Measurements from ENCODE around the gene MPP2.
"Not testable (repeated sequence)": the region's sequence is repeated elsewhere in the genome, so short reads cannot be mapped to it uniquely, and the experiment has no call there.

The MPP2 gene

GRCh38 chr17:43928609-43929008, 21.3 kb upstream of the MPP2 start:
- DNase-seq (ENCODE audit: low read depth in 2 of 2), result no peak

- DNase-seq (ENCODE audit: low read depth in 2 of 2), result not testable (repeated sequence)
Measured at GRCh38 chr17:43927929-43928328, 20.6 kb upstream of the MPP2 start.

GRCh38 chr17:43927060-43927864, 19.9 kb upstream of the MPP2 start:
- no peak for DNase-seq (ENCODE audit: low read depth in 2 of 2)

- no peak for DNase-seq (ENCODE audit: low read depth in 2 of 2)
Measured at GRCh38 chr17:43924558-43924957, 17.2 kb upstream of the MPP2 start.

- DNase-seq (ENCODE audit: low read depth in 2 of 2), result no peak
Measured at GRCh38 chr17:43920500-43921095, 13.3 kb upstream of the MPP2 start.

- DNase-seq (ENCODE audit: low read depth in 2 of 2), result no peak
Measured at GRCh38 chr17:43918026-43918389, 10.7 kb upstream of the MPP2 start.

GRCh38 chr17:43917348-43918025, 10.2 kb upstream of the MPP2 start:
- DNase-seq (ENCODE audit: low read depth in 2 of 2), result peak; percentile 25 to 41

- DNase-seq (ENCODE audit: low read depth in 2 of 2), result no peak
Measured at GRCh38 chr17:43917016-43917347, 9.6 kb upstream of the MPP2 start.

GRCh38 chr17:43916385-43916784, 9.0 kb upstream of the MPP2 start:
- no peak for DNase-seq (ENCODE audit: low read depth in 2 of 2)

GRCh38 chr17:43915559-43915958, 8.2 kb upstream of the MPP2 start:
- DNase-seq (ENCODE audit: low read depth in 2 of 2), result no peak

GRCh38 chr17:43914451-43914850, 7.1 kb upstream of the MPP2 start:
- no peak for DNase-seq (ENCODE audit: low read depth in 2 of 2)

- no peak for DNase-seq (ENCODE audit: low read depth in 2 of 2)
Measured at GRCh38 chr17:43913584-43913983, 6.2 kb upstream of the MPP2 start.

- no peak for DNase-seq (ENCODE audit: low read depth in 2 of 2)
Measured at GRCh38 chr17:43912635-43913304, 5.4 kb upstream of the MPP2 start.

GRCh38 chr17:43911904-43912303, 4.6 kb upstream of the MPP2 start:
- no peak for DNase-seq (ENCODE audit: low read depth in 2 of 2)

GRCh38 chr17:43909537-43910231, 2.3 kb upstream of the MPP2 start:
- no peak for DNase-seq (ENCODE audit: low read depth in 2 of 2)

- peak; percentile 23 to 44 for DNase-seq (ENCODE audit: low read depth in 2 of 2)
Measured at GRCh38 chr17:43907998-43908721, 824 bp upstream of the MPP2 start.

- no peak for DNase-seq (ENCODE audit: low read depth in 2 of 2)
Measured at GRCh38 chr17:43906951-43907424, 348 bp downstream of the MPP2 start.

GRCh38 chr17:43905985-43906852, 1.1 kb downstream of the MPP2 start:
- no peak for DNase-seq (ENCODE audit: low read depth in 2 of 2)

GRCh38 chr17:43905400-43905984, 1.8 kb downstream of the MPP2 start:
- DNase-seq (ENCODE audit: low read depth in 2 of 2), result no peak

All from stimulated activated CD4-positive, alpha-beta T cell treated with anti-CD3 and anti-CD28 coated beads, Interleukin-15, amount 100 ng/mL, for 48 hours (primary cell).